PC-3 (cell line): ENCODE results near the gene ELP5.

ENCODE experiments used
- CTCF ChIP-seq: fragments of 300-600 bp; sonication (generic); conservative IDR thresholded peaks from 2 replicates; pipeline ENCODE4 v1.5.1; 2017; ENCODE audit warnings: antibody characterized with exemption, low read depth, mild to moderate bottlenecking, low read length
- EZH2 ChIP-seq: fragments of 300-600 bp; sonication (generic); IDR thresholded peaks from one replicate; pipeline ENCODE4 v1.6.1; 2017; ENCODE audit warnings: antibody characterized with exemption, mild to moderate bottlenecking, low read length; ENCODE audit not compliant: unreplicated experiment
- EZH2phosphoT487 ChIP-seq: fragments of 300-600 bp; sonication (generic); IDR thresholded peaks from 2 replicates; pipeline ENCODE4 v1.6.1; 2018; ENCODE audit warnings: mild to moderate bottlenecking, antibody characterized with exemption, low read length, borderline replicate concordance

- TF ChIP-seq CTCF: peak; percentile 60
- no peak for TF ChIP-seq EZH2
- no peak for TF ChIP-seq EZH2phosphoT487
These were observed 38.1 kb upstream of the ELP5 start for GRCh38 chr17:7213895-7214299.
